Skin of body (tissue), 2 donors: ENCODE measurements around the gene RAB6B. TPM values are rescaled to one million over a fixed set of nuclear protein-coding genes. Genes with fewer than 3 reads are reported as not detected.

ENCODE experiments used
- DNase-seq: peaks from one replicate; lab custom pipeline; 2025; lab: John Stamatoyannopoulos, UW
- total RNA-seq: library from RNA; depleted of rRNA; stranded (reverse); fragments of >200 nt; gene quantifications from one replicate; pipeline ENCODE4 v1.2.3, GENCODE V29; 2014

Gene RAB6B
- total RNA-seq, 1 donor from 2014 or later: 1.8 TPM

GRCh38 chr3:133931084-133931483 is 35.4 kb upstream of the RAB6B start:
- no peak for DNase-seq

DNA sequence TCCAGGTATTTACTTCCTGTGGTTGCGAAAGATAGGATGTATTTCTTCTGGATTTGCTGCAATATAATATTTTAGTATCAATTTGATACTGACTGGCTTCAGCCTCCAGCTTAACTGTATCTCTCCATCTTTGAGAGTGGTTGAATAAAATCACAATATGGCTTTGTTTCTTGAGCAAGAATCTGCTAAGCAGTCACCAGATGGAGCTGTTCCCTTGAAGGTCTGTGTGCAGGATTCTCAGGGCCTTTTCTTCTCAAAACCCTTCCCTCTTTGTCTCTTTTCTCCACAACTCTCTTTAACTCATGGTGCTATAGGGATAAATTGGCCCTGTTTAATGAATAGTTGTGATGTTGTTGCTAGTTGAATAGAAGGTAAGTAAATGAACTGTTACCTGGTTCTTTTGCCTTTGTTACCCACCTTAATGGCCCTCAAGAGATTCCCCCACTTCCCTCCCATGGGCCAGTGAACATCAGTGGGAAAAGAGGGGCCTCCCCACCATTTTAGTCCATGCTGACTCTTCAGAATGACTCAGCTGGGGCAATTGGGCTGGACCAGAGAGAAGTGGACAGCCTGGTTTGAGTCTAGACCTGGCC is 34.8 kb upstream of the RAB6B start:
- peak; percentile 63 for DNase-seq

- DNase-seq: no peak
Observed at GRCh38 chr3:133928903-133929607, 33.4 kb upstream of the RAB6B start.

DNA sequence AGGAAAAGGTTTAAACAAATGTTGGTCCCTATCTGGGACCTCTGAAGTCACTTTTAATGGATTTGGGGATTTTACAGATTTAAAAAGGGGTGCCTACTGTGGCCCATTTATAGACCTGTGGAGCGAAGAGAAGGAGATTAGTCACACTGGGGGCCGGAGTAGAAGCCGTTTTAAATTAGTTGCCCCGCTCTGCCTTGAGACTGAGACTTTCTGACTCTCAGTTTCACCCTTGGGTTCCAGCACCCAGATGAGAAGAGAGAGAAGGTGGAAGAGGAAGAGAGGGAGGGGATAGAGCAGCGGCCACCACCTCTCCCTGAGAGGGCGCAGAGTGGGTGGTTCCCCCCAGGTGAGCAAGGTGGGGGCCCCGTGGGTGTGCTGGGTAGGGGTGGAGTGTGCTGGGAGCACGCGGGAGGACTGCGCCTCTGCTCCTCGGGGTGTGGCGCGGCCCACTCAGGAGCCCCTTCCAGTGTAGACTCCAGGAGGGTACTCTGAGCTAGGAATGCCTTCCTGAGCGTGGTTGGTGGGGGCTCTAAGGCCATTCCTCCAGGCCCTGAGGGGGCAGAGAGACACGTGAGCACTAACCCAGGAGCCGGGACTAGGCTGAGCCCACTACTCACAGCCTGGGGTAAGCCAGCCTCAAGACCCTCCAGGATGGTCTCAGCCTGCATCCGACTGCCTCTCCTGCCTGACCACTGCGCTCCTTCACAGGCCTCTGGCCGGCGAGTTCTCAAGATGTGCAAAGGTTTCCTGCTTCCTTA is 32.6 kb upstream of the RAB6B start:
- no peak for DNase-seq

DNA sequence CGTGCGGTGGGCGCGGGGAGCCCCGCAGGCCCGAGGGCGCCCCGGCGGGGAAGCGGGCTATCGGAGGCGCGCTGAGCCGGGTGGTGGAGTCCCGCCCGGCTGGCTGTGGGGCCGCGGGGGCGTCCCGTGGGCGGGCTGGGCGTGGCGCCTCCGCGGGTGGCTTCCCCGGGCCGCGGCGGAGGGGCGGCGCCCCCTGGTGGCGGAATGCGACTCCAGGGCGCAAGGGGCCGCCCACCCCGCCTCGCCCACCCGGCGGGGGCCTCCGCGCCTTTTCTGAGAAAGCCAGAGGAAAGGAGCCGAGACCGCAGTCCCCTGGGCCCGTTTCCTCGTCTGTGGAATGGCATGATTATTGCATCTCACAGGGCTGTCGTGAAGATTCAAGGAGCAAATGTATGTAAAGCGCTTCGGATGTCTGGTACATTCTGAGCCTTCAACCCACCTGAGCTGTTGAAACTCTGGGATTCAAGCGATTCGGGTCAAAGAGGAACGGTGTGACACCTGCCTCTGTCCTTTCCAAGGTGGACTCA is 31.9 kb upstream of the RAB6B start:
- DNase-seq: peak; percentile 49

DNA sequence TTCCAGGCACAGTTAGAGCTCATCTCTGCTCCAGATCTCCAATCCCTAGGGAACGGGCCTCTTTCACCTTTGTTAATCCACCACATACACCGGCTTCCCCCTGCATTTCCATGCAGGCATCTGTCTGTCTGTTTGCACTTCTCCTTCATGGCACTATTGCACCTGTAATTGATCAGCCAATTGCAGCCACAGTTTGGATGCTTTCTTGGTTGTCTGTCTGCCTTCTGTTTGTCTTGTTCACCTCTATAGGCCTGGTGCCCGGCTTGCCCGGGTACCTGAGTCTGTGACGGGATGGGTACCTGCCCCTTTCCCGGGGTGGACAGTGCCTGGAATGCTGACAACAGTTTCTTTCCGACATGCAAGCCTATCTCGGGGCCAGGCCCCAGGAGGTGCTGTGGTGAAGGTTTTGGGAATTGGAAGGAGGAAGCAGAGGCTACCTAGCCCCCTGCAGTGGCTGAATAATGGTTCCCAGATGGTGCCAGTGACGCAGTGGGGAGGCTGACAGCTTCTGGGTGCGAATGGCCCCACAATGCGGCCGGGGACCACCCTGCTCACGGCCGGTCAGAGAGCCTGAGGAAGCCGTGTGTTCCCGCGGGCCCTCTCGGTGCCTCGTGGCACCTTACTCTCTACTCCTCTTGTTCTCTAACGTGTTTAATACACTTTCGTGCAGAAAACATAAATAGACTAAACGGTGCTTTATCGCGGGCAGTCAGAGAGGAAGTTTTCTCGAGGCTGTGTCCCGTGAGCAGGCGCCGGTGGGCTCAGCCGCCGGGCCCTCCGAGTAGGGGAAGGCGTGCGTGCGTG is 31.3 kb upstream of the RAB6B start:
- DNase-seq: no peak

DNA sequence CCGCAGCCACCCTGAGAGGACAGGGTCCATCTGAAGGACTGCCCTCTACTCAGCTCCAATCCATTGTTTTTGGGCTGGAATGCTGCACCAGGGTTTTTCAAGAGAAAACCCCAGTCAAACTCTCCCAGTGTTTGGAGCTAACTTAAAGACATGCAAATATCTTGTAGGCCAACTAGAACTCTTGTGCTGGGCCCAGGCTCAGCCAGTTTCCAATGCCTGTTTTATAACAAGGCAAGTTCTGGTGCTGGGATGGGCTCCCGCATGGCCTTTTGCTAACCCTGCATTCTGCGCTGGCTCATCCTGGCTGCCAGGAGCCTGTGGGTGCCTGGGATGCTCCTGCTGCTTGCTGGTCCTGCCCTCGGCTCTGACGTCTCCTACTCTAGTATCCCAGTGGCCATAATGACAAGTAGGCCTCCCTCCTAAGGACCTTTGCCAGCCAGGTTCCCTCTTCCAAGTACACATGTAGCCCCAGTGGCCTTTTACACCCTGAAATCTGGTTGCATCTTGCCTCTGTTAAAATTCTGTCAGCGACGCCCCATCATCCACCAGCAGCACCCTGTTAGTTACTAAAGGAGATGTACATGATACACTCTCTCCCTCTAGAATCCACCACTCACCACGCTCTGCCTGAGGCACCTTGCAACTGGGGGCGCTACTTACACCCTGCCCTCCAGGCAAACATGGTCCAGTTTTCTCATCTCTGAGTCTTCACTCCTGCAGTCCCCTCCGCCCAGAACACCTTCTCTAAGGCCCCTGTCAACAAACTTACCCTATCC is 30.5 kb upstream of the RAB6B start:
- no peak for DNase-seq

DNA sequence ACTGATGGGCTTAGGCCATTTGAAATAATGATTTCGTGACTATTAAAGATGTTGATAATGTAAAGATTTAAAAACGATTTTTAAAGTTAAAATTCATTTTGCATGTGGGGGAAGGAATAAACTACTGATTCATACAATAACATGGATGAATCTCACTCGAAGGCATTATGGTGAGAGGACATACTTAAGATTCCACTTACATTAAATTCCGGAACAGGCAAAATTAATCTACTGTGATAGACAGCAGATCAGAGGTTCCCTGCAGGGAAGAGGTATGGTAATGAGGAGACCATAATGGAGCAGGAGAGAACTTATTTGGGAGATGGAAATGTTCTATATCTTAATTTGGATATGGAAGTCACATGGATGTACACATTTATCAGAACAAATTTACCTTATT is 28.4 kb upstream of the RAB6B start:
- no peak for DNase-seq

DNA sequence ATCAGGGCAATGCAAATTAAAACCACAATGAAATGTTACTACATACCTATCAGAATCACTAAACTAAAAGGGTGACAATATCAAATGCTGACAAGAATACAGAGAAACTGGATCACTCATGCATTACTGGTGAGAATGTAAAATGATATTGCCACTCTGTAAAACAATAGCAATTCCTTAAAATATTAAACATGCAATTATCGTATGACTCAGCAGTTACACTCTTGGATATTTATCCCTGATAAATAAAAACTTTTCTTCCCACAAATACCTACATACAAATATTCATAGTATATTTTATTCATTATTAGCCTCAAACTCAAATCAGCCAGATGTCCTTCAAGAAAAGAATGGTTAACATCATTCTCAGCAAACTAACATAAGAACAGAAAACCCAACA is 25.9 kb upstream of the RAB6B start:
- no peak for DNase-seq

DNA sequence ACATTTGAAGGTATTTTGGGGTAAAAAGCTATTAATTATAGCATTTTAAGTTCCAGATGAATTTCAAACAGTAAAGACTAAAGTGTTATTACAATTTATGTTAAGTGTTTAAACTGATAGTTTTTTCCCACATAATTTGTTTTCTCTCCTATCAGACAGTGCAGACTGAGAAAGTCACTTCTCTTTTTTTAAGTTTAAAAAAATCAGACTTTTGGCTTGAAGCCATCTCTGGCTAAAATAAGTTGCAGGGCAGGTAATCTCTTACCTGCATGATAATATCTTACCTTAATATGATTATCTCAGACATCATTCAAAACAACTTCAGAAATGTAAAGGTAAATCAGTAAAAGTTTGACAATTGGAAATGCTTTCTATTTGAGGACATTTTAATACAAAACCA is 21.5 kb upstream of the RAB6B start:
- no peak for DNase-seq

- DNase-seq: no peak
Observed at GRCh38 chr3:133915685-133916658, 20.3 kb upstream of the RAB6B start.

DNA sequence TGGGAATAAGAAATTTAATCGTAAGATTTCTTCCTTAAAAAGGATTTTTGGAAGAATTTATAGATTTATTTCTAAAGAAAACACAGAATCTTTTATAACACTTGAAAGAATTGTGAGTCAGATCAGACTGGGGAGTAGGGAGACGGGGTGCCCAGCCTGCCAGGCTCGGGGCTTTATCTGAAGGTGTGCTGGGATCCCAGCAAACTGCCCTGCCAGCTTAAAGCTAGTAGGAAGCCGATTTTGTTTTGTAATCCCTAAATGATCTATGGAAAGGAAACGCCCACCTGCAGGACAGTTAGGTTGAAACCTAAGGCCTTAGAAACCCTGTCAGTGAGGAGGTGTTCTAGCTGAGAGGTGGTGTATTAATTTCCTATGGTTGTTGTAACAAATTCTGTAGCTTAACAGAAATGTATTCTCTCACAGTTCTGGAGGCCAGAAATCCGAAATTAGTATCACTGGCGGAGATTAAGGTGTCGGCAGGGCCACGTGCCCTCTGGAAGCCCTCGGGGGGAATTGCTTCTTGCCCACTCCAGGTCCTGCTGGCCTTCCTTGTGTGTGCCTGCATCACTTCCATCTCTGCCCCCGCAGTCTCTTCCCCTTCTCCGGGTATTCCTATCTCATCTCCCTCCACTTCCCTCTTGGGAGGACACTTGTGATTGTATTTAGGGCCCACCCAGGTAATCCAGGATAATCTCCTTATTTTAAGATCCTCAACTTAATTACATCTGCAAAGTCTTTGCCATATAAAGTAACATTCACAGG is 19.3 kb upstream of the RAB6B start:
- no peak for DNase-seq

- no peak for DNase-seq
Observed at GRCh38 chr3:133910422-133910821, 14.7 kb upstream of the RAB6B start.

DNA sequence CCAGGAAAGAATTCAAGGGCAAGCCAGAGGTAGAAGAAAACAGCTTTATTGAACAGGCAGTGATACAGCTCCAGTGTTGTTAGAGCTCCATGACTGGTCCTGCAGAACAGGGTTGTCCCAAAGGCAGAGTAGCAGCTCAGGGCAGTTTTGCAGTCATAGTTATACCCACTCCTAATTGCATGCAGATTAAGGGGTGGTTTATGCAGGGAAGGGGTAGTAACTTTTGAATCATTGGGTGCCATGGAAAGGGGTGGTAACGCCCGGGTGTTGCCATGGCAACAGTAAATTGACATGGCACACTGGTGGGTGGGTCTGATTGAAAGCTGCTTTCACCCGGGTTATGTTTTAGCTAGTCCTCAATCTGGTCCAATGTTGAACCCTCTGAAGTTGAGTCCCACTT is 9.7 kb upstream of the RAB6B start:
- DNase-seq: no peak

GRCh38 chr3:133901847-133902246 is 6.2 kb upstream of the RAB6B start:
- DNase-seq: no peak

DNA sequence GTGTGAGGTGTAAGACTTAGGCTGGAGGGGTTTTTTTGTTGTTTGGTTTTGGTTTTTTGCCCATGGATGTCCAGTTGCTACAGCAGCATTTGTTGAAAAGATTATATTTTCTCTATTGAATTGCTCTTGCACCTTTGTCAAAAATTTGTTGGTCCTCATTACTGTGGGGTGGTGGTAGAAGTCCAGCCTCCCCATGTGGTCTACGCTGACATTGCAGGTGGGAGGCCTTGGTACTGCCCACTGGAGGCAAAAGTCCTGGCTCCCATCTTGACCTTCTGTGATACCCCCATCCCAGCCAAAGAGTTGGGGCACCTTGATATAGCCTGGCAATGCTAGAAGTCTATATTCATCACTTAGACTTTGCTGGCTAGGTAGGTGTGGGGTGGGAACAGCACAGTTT is 5.4 kb upstream of the RAB6B start:
- DNase-seq: no peak

DNA sequence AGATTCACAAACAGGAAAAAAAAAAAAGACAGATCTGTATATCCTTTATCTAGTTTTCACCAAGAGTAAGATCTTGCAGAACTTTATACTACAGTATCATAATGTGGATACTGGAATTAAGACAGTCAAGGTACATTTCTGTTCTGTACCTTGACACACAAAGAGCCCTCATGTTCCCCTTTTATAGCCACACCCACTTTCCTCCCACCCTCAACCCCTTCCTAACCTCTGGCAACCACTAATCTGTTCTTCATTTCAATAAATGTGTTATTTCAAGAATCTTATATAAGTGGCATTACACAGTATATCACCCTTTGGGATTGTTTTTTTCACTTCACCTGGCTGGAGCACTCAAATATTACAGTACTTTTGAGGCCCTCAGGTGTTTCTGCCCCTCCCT is 3.6 kb upstream of the RAB6B start:
- DNase-seq: no peak

- no peak for DNase-seq
Observed at GRCh38 chr3:133897547-133897946, 1.9 kb upstream of the RAB6B start.
